Adrenal gland (tissue), 12 donors: Measurements from ENCODE around the gene LRRK2. TPM values are rescaled to one million over a fixed set of nuclear protein-coding genes. Genes with fewer than 3 reads are reported as not detected.

Experiments
- DNase-seq, 7 donors: peaks; one replicate each; pipeline ENCODE4 v3.0.0-alpha.2; 2019 to 2020
- H3K27ac ChIP-seq, 5 donors: fragments of 200-600 bp; sonication (generic) in 4 of 5; 1 replicate in 3 of 5; 2 replicates in 2 of 5; pipeline versions ENCODE4 v1.5.1 to v1.8.0; 2016 to 2020; ENCODE audit warnings: mild to moderate bottlenecking in 1 of 5
- H3K27me3 ChIP-seq: fragments of 200-600 bp; 2 replicates; pipeline ENCODE4 v1.8.0; 2021
- H3K36me3 ChIP-seq, 2 donors: fragments of 200-600 bp; replicated peaks in 1 of 2; 1 replicate in 1 of 2; 2 replicates in 1 of 2; pipeline versions ENCODE4 v1.5.1 to v1.8.0; 2018 to 2022
- H3K4me1 ChIP-seq, 2 donors: fragments of 200-600 bp; replicated peaks in 1 of 2; 1 replicate in 1 of 2; 2 replicates in 1 of 2; pipeline versions ENCODE4 v1.5.1 to v1.8.0; 2018 to 2021
- H3K4me3 ChIP-seq, 4 donors: fragments of 200-600 bp; sonication (generic) in 3 of 4; one replicate each; pipeline ENCODE4 v1.5.1; 2016 to 2018
- H3K9me3 ChIP-seq, 3 donors: fragments of 200-600 bp; sonication (generic) in 1 of 3; replicated peaks in 1 of 3; 1 replicate in 2 of 3; 2 replicates in 1 of 3; pipeline versions ENCODE4 v1.5.1 to v1.8.0; 2016 to 2021
- CTCF ChIP-seq, 6 experiments: fragments of 450-650 bp in 4 of 6; fragments of 200-600 bp in 2 of 6; sonication (generic) in 1 of 6; IDR thresholded peaks; 1 replicate in 5 of 6; 2 replicates in 1 of 6; pipeline versions ENCODE4 v1.5.1 to v1.8.0; 2016 to 2021; ENCODE audit warnings: antibody characterized with exemption in 6 of 6, mild to moderate bottlenecking in 2 of 6, moderate library complexity in 1 of 6
- POLR2A ChIP-seq, 2 donors: fragments of 450-650 bp; IDR thresholded peaks; one replicate each; pipeline ENCODE4 v1.6.1; 2017; ENCODE audit warnings: antibody characterized with exemption in 2 of 2, mild to moderate bottlenecking in 2 of 2, moderate library complexity in 1 of 2
- WGBS, 4 donors: extraction: QIAGEN DNeasy Blood & Tissue Kit in 2 of 4; methylation state at CpG; one replicate each; pipeline versions ENCODE4 v1.1.5 to v1.1.7; 2013 to 2017; 5-methylcytosine and 5-hydroxymethylcytosine counted together
- intact Hi-C, 2 donors: fragments of 100-400 bp; cut with DNase I; formaldehyde crosslinking; loops; one replicate each; pipeline versions ENCODE4 v1.14.1 to v1.15.0; 2022 to 2023
- polyA plus RNA-seq, 3 donors: library from polyadenylated mRNA; stranded (reverse); fragments of 200-250 nt in 2 of 3; fragments of 350-450 nt in 1 of 3; fragmentation: Illumina TruSeq in 1 of 3; extraction: RNeasy Lipid Tissue Mini Kit (QIAGEN cat#74804) in 1 of 3; gene quantifications; one replicate each; pipeline ENCODE4 v1.2.3, GENCODE V29; 2013 to 2014
- total RNA-seq, 9 donors: library from RNA; depleted of rRNA in 4 of 9; stranded (reverse); fragments of >200 nt in 4 of 9; fragments of 120-200 nt in 1 of 9; fragmentation: NEBNext Ultra II Directional in 1 of 9; extraction: Animal tissue kit (Norgen Biotek cat#: 25700) in 1 of 9; gene quantifications; one replicate each; pipeline versions ENCODE4 v1.1.0 to v1.2.4, GENCODE V29; 2013 to 2023
- donor health status: healthy with polysubstance abuse.
- donor health status: Bipolar disorder and iron deficiency.
- donor health status: DM: yes; HTN: yes; CAD: no.
- donor health status: DM: no; HTN: no; CAD: no.
- donor health status: DM: no; HTN: no; CAD: no.
- donor health status: DM: yes; HTN: yes; CAD: no.

LRRK2 gene
- total and polyA plus RNA-seq, 12 donors, result 2.6 to 25.6 (median 12.2) TPM

GRCh38 chr12:40261937-40262336, 37.1 kb downstream of the LRRK2 start:
- DNase-seq, result no peak
- no peak for TF ChIP-seq CTCF (IDR thresholded peaks at IDR 0.05)
- no peak for TF ChIP-seq POLR2A (IDR thresholded peaks at IDR 0.05)
- Histone ChIP-seq H3K27me3 (no peaks in the 10 kb centered on the region), H3K36me3 (no peaks in the 10 kb centered on the region), H3K4me3 (no peak overlapping the region), H3K9me3 (no peaks in the 10 kb centered on the region), H3K27ac (no peak overlapping the region), H3K4me1 (no peaks in the 10 kb centered on the region)
- intact Hi-C loops, result no loop called here

GRCh38 chr12:40262657-40263056, 37.9 kb downstream of the LRRK2 start:
- intact Hi-C loops, result no loop called here
- Histone ChIP-seq H3K4me3 (no peak overlapping the region), H3K27ac (no peak overlapping the region), H3K27me3 (no peaks in the 10 kb centered on the region), H3K4me1 (no peaks in the 10 kb centered on the region), H3K9me3 (no peaks in the 10 kb centered on the region), H3K36me3 (no peaks in the 10 kb centered on the region)
- DNase-seq, result no peak
- no peak for TF ChIP-seq POLR2A (IDR thresholded peaks at IDR 0.05)
- no peak for TF ChIP-seq CTCF (IDR thresholded peaks at IDR 0.05)
- 84 to 90% (median 88%) methylated on average over 1 of the region's 1 CpG for WGBS, 4 donors

- TF ChIP-seq CTCF (IDR thresholded peaks at IDR 0.05), result no peak
- no peak for TF ChIP-seq POLR2A (IDR thresholded peaks at IDR 0.05)
- Histone ChIP-seq H3K4me3 (no peak overlapping the region), H3K27me3 (no peaks in the 10 kb centered on the region), H3K27ac (no peak overlapping the region), H3K4me1 (no peaks in the 10 kb centered on the region), H3K36me3 (no peaks in the 10 kb centered on the region), H3K9me3 (no peaks in the 10 kb centered on the region)
- intact Hi-C loops, result no loop called here
- DNase-seq, result no peak
- WGBS, 4 donors, result 62 to 82% (median 73%) methylated on average over 4 of the region's 4 CpGs
Measured at GRCh38 chr12:40263616-40264409, 39.0 kb downstream of the LRRK2 start.

- TF ChIP-seq CTCF (IDR thresholded peaks at IDR 0.05) (no peak), POLR2A (IDR thresholded peaks at IDR 0.05) (no peak)
- H3K4me3 ChIP-seq, result no peak overlapping the region
- H3K4me1 ChIP-seq, result no peaks in the 10 kb centered on the region
- intact Hi-C loops, result no loop called here
- H3K27ac ChIP-seq, result no peak overlapping the region
- H3K27me3 ChIP-seq, result no peaks in the 10 kb centered on the region
- WGBS, 4 donors, result 80 to 84% (median 82%) methylated on average over 6 of the region's 6 CpGs
- DNase-seq, result no peak
- no peaks in the 10 kb centered on the region for H3K9me3 ChIP-seq
- no peaks in the 10 kb centered on the region for H3K36me3 ChIP-seq
Measured at GRCh38 chr12:40271981-40272664, 47.3 kb downstream of the LRRK2 start.
